GM21529 (cell line): Measurements from ENCODE around the gene WDSUB1.

Source experiments
- ATAC-seq: cut with Tn5 transposase; IDR thresholded peaks from one replicate; pipeline ENCODE4 v1.9.1; 2021; ENCODE audit not compliant: unreplicated experiment

Gene WDSUB1

GRCh38 chr2:159225025-159226016 lies 61.2 kb downstream of the WDSUB1 start:
- ATAC-seq, result no peak

GRCh38 chr2:159224061-159224813 lies 62.3 kb downstream of the WDSUB1 start:
- no peak for ATAC-seq

- no peak for ATAC-seq
Observed at GRCh38 chr2:159219394-159219998, 67.0 kb downstream of the WDSUB1 start.

- no peak for ATAC-seq
Observed at GRCh38 chr2:159218389-159218788, 68.1 kb downstream of the WDSUB1 start.

- ATAC-seq, result no peak
Observed at GRCh38 chr2:159217676-159218075, 68.8 kb downstream of the WDSUB1 start.

- ATAC-seq, result no peak
Observed at GRCh38 chr2:159215116-159215515, 71.4 kb downstream of the WDSUB1 start.

- no peak for ATAC-seq
Observed at GRCh38 chr2:159214325-159214865, 72.1 kb downstream of the WDSUB1 start.

GRCh38 chr2:159213296-159213695 lies 73.2 kb downstream of the WDSUB1 start:
- ATAC-seq, result no peak

GRCh38 chr2:159211447-159212396 lies 74.8 kb downstream of the WDSUB1 start:
- ATAC-seq, result no peak

GRCh38 chr2:159209341-159210306 lies 76.9 kb downstream of the WDSUB1 start:
- ATAC-seq, result peak; percentile 68

- ATAC-seq, result no peak
Observed at GRCh38 chr2:159208438-159208837, 78.1 kb downstream of the WDSUB1 start.

GRCh38 chr2:159206736-159207380 lies 79.6 kb downstream of the WDSUB1 start:
- ATAC-seq, result no peak

- no peak for ATAC-seq
Observed at GRCh38 chr2:159204381-159205144, 81.9 kb downstream of the WDSUB1 start.

- ATAC-seq, result no peak
Observed at GRCh38 chr2:159202568-159203071, 83.9 kb downstream of the WDSUB1 start.

- peak; percentile 99 for ATAC-seq
Observed at GRCh38 chr2:159201360-159202063, 85.0 kb downstream of the WDSUB1 start.

- no peak for ATAC-seq
Observed at GRCh38 chr2:159200498-159200897, 86.0 kb downstream of the WDSUB1 start.
